Neural crest cell (in vitro differentiated cells): ENCODE data around the gene C2orf76. TPM values are rescaled to one million over a fixed set of nuclear protein-coding genes. Genes with fewer than 3 reads are reported as not detected.
"Not testable (repeated sequence)": the region's sequence is repeated elsewhere in the genome, so short reads cannot be mapped to it uniquely, and the experiment has no call there.

Source experiments
- DNase-seq: peaks from one replicate; pipeline ENCODE4 v3.0.0; 2021; ENCODE audit warnings: low read depth, mixed read lengths, low spot score
- H3K27ac Mint-ChIP-seq: one replicate; pipeline ENCODE4 v1.8.0; 2021; ENCODE audit warnings: mild to moderate bottlenecking, mixed read lengths; ENCODE audit not compliant: unreplicated experiment
- H3K27me3 Mint-ChIP-seq: 2 replicates; pipeline ENCODE4 v1.8.0; 2021; ENCODE audit warnings: low read depth, mild to moderate bottlenecking, mixed read lengths
- H3K36me3 Mint-ChIP-seq: 2 replicates; pipeline ENCODE4 v1.8.0; 2021; ENCODE audit warnings: low read depth, mild to moderate bottlenecking, mixed read lengths
- H3K4me1 Mint-ChIP-seq: 2 replicates; pipeline ENCODE4 v1.8.0; 2021; ENCODE audit warnings: mixed read lengths
- H3K4me3 Mint-ChIP-seq: one replicate; pipeline ENCODE4 v1.8.0; 2021; ENCODE audit warnings: mild to moderate bottlenecking, mixed read lengths
- H3K9me3 Mint-ChIP-seq: 2 replicates; pipeline ENCODE4 v1.8.0; 2021; ENCODE audit warnings: mixed read lengths
- CTCF ChIP-seq: fragments of 200-600 bp; sonication (generic); conservative IDR thresholded peaks from 2 replicates; pipeline ENCODE4 v1.5.0; 2021; ENCODE audit warnings: antibody characterized with exemption, mild to moderate bottlenecking
- total RNA-seq: library from RNA; stranded (reverse); gene quantifications from 2 replicates; pipeline ENCODE4 v1.2.1, GENCODE V29; 2021

C2orf76 gene
- total RNA-seq, 1 donor from 2014 or later, result 11.6 TPM

- Mint-ChIP-seq H3K9me3 (peaks cover 7% of the 10 kb centered on the region), H3K27ac (no peak overlapping the region), H3K4me3 (no peak overlapping the region), H3K4me1 (peaks cover 8% of the 10 kb centered on the region), H3K27me3 (no peaks in the 10 kb centered on the region), H3K36me3 (no peaks in the 10 kb centered on the region)
- DNase-seq, result peak; percentile 70
- TF ChIP-seq CTCF, result peak; percentile 86
Observed at GRCh38 chr2:119407430-119408220, 41.0 kb upstream of the C2orf76 start.

GRCh38 chr2:119405151-119405550, 38.5 kb upstream of the C2orf76 start:
- Mint-ChIP-seq H3K4me1 (peaks cover 8% of the 10 kb centered on the region), H3K27ac (no peak overlapping the region), H3K9me3 (peaks cover 3% of the 10 kb centered on the region), H3K4me3 (no peak overlapping the region), H3K36me3 (no peaks in the 10 kb centered on the region), H3K27me3 (no peaks in the 10 kb centered on the region)
- DNase-seq, result no peak
- TF ChIP-seq CTCF, result no peak

- not testable (repeated sequence) for H3K27me3 Mint-ChIP-seq, H3K36me3 Mint-ChIP-seq, H3K4me1 Mint-ChIP-seq, H3K4me3 Mint-ChIP-seq, H3K9me3 Mint-ChIP-seq, DNase-seq
- peak overlapping the region; percentile 57 for H3K27ac Mint-ChIP-seq
Observed at GRCh38 chr2:119403618-119404017, 37.0 kb upstream of the C2orf76 start.

GRCh38 chr2:119402645-119403560, 36.3 kb upstream of the C2orf76 start:
- no peak overlapping the region for H3K4me3 Mint-ChIP-seq

GRCh38 chr2:119402106-119402505, 35.5 kb upstream of the C2orf76 start:
- Mint-ChIP-seq H3K4me3 (no peak overlapping the region), H3K36me3 (no peaks in the 10 kb centered on the region), H3K9me3 (no peaks in the 10 kb centered on the region), H3K4me1 (no peaks in the 10 kb centered on the region), H3K27ac (no peak overlapping the region), H3K27me3 (no peaks in the 10 kb centered on the region)
- TF ChIP-seq CTCF, result no peak
- DNase-seq, result no peak

More at GRCh38 chr2:119402645-119403560, 36.3 kb upstream of the C2orf76 start:
- DNase-seq, result no peak
- peak overlapping the region; percentile 78 for H3K27ac Mint-ChIP-seq
- H3K4me1 Mint-ChIP-seq, result peaks cover 5% of the 10 kb centered on the region
- no peaks in the 10 kb centered on the region for H3K36me3 Mint-ChIP-seq
- H3K9me3 Mint-ChIP-seq, result peaks cover 3% of the 10 kb centered on the region
- H3K27me3 Mint-ChIP-seq, result no peaks in the 10 kb centered on the region
- no peak for TF ChIP-seq CTCF
